HUES64 (cell line): ENCODE data around the gene TMTC1.

ENCODE experiments used
- H3K27ac ChIP-seq: 2 replicates; pipeline ENCODE4 v1.7.0; 2013; ENCODE audit warnings: low read depth, low read length, inconsistent platforms
- H3K27me3 ChIP-seq: 2 replicates; pipeline ENCODE4 v1.6.1; 2013; ENCODE audit warnings: mild to moderate bottlenecking, low read length; ENCODE audit not compliant: insufficient read depth
- H3K36me3 ChIP-seq: 2 replicates; pipeline ENCODE4 v1.6.1; 2013; ENCODE audit warnings: mild to moderate bottlenecking, low read length; ENCODE audit not compliant: insufficient read depth
- H3K4me1 ChIP-seq: 2 replicates; pipeline ENCODE4 v1.6.1; 2013; ENCODE audit warnings: mild to moderate bottlenecking, low read length, moderate library complexity; ENCODE audit not compliant: insufficient read depth
- H3K4me3 ChIP-seq: 2 replicates; pipeline ENCODE4 v1.5.1; 2013; ENCODE audit warnings: mild to moderate bottlenecking, low read length, moderate library complexity
- H3K9ac ChIP-seq: 2 replicates; pipeline ENCODE4 v1.6.1; 2013; ENCODE audit warnings: mild to moderate bottlenecking, low read depth, low read length
- H3K9me3 ChIP-seq: 2 replicates; pipeline ENCODE4 v1.6.1; 2013; ENCODE audit warnings: low read depth, low read length; ENCODE audit not compliant: insufficient read depth
- WGBS: fragments of 150-250, 120-280 bp; methylation state at CpG from one replicate; pipeline ENCODE4 v1.1.7; 2013; ENCODE audit warnings: missing lambda C conversion rate; 5-methylcytosine and 5-hydroxymethylcytosine counted together

The TMTC1 gene

DNA sequence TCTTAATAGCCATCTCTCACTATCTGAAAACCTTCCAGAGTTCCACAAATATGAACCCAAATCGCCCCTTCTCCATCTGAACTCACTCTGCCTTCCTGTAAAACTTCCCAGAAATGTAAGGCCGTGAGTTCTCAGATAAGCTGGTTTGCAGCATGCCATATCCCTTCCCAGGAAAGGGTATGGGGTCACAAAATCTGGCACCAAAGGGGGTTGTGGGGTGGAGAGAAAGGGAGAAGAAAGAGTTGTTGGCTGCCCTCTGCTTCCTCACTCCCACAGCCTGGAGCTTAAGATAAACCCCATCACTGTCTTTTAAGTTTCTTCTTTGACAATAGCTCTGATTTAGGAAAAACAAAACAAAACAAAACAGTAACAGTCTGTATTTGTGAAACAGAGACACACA is 10.7 kb downstream of the TMTC1 start:
- no peak overlapping the region for H3K9ac ChIP-seq
- H3K27ac ChIP-seq = no peak overlapping the region
- H3K27me3 ChIP-seq = no peaks in the 10 kb centered on the region
- peaks cover 20% of the 10 kb centered on the region for H3K9me3 ChIP-seq
- H3K4me3 ChIP-seq = no peak overlapping the region
- peaks cover 7% of the 10 kb centered on the region; the same call in 1 of the 2 replicates for H3K36me3 ChIP-seq
- no peaks in the 10 kb centered on the region for H3K4me1 ChIP-seq
- 89% methylated on average over 2 of the region's 2 CpGs for WGBS

- peaks cover 20% of the 10 kb centered on the region for H3K9me3 ChIP-seq
- no peak overlapping the region for H3K27ac ChIP-seq
- no peak overlapping the region for H3K4me3 ChIP-seq
- H3K4me1 ChIP-seq = no peaks in the 10 kb centered on the region
- no peak overlapping the region for H3K9ac ChIP-seq
- peaks cover 7% of the 10 kb centered on the region; the same call in 1 of the 2 replicates for H3K36me3 ChIP-seq
- no peaks in the 10 kb centered on the region for H3K27me3 ChIP-seq
Measured at GRCh38 chr12:29771786-29772185, 12.0 kb downstream of the TMTC1 start.

DNA sequence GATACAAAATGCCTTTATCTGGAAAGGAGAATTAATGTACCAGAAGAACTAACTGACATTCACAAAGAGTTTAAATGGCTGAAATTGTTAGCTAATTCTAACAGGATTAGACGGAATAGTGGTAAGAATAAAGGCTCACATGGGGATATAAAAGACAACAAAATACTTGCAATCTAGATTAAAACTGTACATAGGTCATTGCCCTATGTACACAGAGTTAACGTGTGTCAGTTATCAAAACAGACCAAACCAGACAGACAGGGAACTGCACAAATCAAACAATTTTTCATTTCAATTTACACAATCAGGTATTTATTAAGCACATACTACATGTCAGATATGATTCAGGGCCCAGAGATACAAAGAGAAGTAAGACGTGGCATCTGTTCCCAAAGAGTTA is 12.6 kb downstream of the TMTC1 start:
- WGBS = 92% methylated on average over 3 of the region's 3 CpGs
- Histone ChIP-seq H3K27ac (no peak overlapping the region), H3K4me1 (no peaks in the 10 kb centered on the region), H3K36me3 (peaks cover 10% of the 10 kb centered on the region; the same call in 1 of the 2 replicates), H3K4me3 (no peak overlapping the region), H3K27me3 (no peaks in the 10 kb centered on the region), H3K9ac (no peak overlapping the region), H3K9me3 (peaks cover 18% of the 10 kb centered on the region)

DNA sequence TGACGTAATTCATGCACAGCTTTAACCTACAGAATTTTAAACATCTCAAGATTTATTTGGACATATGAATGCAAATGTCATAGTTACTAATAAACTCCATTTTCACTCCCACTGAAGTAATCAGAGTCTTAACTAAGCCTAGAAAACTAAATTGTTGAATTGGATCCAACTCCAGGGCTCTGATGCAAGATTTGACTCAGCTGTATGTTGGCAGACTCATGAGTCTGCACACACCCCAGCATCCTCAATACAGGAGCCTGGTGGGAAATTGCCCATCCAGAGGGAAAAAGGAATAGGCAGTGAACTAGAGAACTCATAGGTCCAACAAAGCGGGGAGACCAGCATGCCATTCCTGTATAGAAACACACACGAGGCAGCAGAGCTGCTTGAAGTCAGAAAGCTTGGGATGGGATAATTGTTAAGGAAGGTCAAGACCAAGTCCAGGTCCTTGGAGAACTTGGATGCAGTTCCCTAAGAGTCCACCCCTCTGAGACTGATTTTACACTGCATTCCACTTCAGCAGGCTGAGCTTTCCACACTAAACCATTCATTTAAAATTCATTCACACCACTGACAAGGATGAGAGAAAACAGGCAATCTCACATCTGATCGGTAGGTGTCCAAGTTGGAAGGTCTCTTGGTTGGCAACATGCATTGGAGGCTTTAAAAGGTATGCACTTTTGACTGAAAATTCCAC is 14.4 kb downstream of the TMTC1 start:
- Histone ChIP-seq H3K27ac (no peak overlapping the region), H3K9me3 (no peaks in the 10 kb centered on the region), H3K4me1 (no peaks in the 10 kb centered on the region), H3K4me3 (no peak overlapping the region), H3K9ac (no peak overlapping the region), H3K36me3 (peaks cover 4% of the 10 kb centered on the region; the same call in 1 of the 2 replicates), H3K27me3 (no peaks in the 10 kb centered on the region)
- WGBS = 92% methylated on average over 4 of the region's 4 CpGs

GRCh38 chr12:29768372-29768771 is 15.4 kb downstream of the TMTC1 start:
- no peaks in the 10 kb centered on the region for H3K27me3 ChIP-seq
- no peaks in the 10 kb centered on the region for H3K9me3 ChIP-seq
- no peaks in the 10 kb centered on the region for H3K4me1 ChIP-seq
- 53% methylated on average over 2 of the region's 2 CpGs for WGBS
- no peak overlapping the region for H3K9ac ChIP-seq
- no peak overlapping the region for H3K27ac ChIP-seq
- H3K4me3 ChIP-seq = no peak overlapping the region
- peaks cover 4% of the 10 kb centered on the region; the same call in 1 of the 2 replicates for H3K36me3 ChIP-seq

DNA sequence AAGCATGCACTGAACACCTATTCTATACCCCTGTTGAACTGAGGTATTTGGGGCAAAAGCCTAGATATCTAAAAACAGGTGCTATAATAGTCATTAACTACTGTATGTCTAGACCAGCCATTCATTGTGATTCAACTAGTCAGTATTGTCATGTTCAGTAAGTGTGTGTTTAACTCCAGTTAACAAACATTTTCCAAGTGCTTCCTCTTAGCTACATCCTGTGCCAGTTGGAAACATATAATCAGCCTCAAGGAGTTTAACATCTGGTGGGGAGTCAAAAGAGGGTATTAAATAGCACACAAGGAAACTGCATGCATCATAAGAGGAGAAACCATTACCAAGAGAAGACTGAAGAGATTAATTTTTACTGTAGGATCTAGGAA is 20.4 kb downstream of the TMTC1 start:
- Histone ChIP-seq H3K4me1 (no peaks in the 10 kb centered on the region; the same call in 1 of the 2 replicates), H3K9me3 (no peaks in the 10 kb centered on the region), H3K36me3 (peaks cover 4% of the 10 kb centered on the region; the same call in 1 of the 2 replicates), H3K9ac (no peak overlapping the region), H3K27ac (no peak overlapping the region), H3K4me3 (no peak overlapping the region), H3K27me3 (no peaks in the 10 kb centered on the region)

GRCh38 chr12:29762637-29763300 is 21.0 kb downstream of the TMTC1 start:
- H3K4me3 ChIP-seq = no peak overlapping the region
- H3K36me3 ChIP-seq = peaks cover 4% of the 10 kb centered on the region; the same call in 1 of the 2 replicates
- 91% methylated on average over 7 of the region's 7 CpGs for WGBS
- H3K9ac ChIP-seq = no peak overlapping the region
- peaks cover 2% of the 10 kb centered on the region; the same call in 1 of the 2 replicates for H3K9me3 ChIP-seq
- no peak overlapping the region for H3K27ac ChIP-seq
- no peaks in the 10 kb centered on the region; the same call in 1 of the 2 replicates for H3K4me1 ChIP-seq
- no peaks in the 10 kb centered on the region for H3K27me3 ChIP-seq

GRCh38 chr12:29759950-29760349 is 23.8 kb downstream of the TMTC1 start:
- Histone ChIP-seq H3K4me3 (no peak overlapping the region), H3K9ac (no peak overlapping the region), H3K27ac (no peak overlapping the region), H3K9me3 (peaks cover 2% of the 10 kb centered on the region; the same call in 1 of the 2 replicates), H3K4me1 (no peaks in the 10 kb centered on the region; the same call in 1 of the 2 replicates), H3K36me3 (peaks cover 5% of the 10 kb centered on the region; the same call in 1 of the 2 replicates), H3K27me3 (no peaks in the 10 kb centered on the region)
- WGBS = no CpG with 5 or more reads among the region's 2 CpGs

GRCh38 chr12:29756741-29757390 is 26.9 kb downstream of the TMTC1 start:
- H3K9me3 ChIP-seq = peaks cover 2% of the 10 kb centered on the region; the same call in 1 of the 2 replicates
- no peak overlapping the region for H3K27ac ChIP-seq
- no peaks in the 10 kb centered on the region; the same call in 1 of the 2 replicates for H3K4me1 ChIP-seq
- no peaks in the 10 kb centered on the region for H3K27me3 ChIP-seq
- no peak overlapping the region for H3K9ac ChIP-seq
- peaks cover 11% of the 10 kb centered on the region for H3K36me3 ChIP-seq
- no peak overlapping the region for H3K4me3 ChIP-seq

- WGBS = 86% methylated on average over 8 of the region's 8 CpGs
- Histone ChIP-seq H3K4me1 (peaks cover 10% of the 10 kb centered on the region), H3K27me3 (no peaks in the 10 kb centered on the region), H3K27ac (no peak overlapping the region), H3K9ac (no peak overlapping the region), H3K4me3 (no peak overlapping the region), H3K36me3 (peaks cover 11% of the 10 kb centered on the region), H3K9me3 (peaks cover 2% of the 10 kb centered on the region; the same call in 1 of the 2 replicates)
Measured at GRCh38 chr12:29754235-29755189, 29.2 kb downstream of the TMTC1 start.
